Measurements from ENCODE around the gene SEPTIN10. TPM values are rescaled to one million over a fixed set of nuclear protein-coding genes. Genes with fewer than 3 reads are reported as not detected.
"Not testable (repeated sequence)": the region's sequence is repeated elsewhere in the genome, so short reads cannot be mapped to it uniquely, and the experiment has no call there.

Gene SEPTIN10
- total RNA-seq, 1 donor from 2014 or later = 87.3 TPM

DNA sequence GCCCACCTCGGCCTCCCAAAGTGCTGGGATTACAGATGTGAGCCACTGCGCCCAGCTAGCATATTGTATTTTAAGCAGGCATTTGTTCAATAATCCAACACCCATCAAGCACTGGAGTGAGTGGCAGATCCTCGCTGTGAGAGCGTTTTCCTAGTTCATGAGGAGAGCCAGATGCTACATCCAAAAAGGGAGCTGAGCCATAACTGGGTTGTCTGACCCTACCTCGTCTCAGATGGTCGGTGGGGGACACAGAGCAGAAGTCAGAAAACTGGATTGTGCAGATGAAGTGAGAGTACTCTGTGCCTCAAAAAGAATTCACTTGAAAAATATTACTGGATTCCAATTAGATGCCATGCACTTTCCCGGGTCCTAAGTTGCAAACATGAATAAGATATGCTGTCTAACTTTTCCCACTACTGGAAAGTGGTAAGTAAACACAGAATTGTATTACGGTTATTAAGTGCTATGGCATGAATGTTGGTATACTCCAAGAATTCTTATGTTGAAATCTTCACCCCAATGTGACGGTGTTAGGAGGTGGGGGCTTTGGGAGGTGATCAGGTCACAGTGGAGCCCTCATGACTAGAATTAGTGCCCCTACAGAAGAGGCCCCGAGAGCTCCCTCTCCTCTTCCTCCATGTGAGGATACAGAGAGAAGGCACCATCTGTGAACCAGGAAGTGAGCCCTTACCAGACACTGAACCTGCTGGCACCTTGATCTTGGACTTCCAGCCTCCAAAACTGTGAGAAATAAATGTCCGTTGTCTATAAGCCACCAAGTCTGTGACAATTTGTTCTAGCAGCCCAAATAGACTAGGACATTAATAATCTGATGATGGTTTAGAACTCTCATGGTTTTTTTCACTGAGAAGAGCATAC lies 21.9 kb upstream of the SEPTIN10 start:
- DNase-seq (ENCODE audit: extremely low read depth, low read depth, low spot score) = no peak

DNA sequence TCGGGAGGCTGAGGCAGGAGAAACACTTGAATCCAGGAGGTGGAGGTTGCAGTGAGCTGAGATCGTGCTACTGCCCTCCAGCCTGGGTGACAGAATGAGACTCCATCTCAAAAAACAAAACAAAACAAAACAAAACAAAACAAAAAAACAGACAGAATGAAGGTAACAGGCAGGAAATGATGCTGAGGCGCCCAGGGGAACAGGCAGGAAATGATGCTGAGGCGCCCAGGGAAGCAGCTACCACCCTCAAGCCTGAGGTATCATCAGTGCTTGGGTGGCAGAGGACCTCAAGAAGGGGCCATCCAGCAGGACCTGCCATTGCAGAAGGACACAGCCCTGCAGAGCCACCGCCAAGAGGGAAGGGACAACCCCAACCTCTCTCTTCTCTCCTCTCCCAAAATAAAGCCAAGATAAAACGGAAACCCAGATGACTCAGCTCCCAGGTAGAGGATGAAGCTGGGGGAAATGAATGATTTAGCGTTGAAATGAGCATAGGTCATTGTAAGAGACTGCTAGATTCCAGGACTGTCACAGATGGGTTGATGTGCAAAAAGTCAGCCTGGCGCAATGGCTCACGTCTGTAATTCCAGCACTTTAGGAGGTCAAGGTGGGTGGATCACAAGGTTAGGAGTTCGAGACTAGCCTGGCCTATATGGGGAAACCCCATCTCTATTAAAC lies 19.7 kb upstream of the SEPTIN10 start:
- no peak for DNase-seq (ENCODE audit: extremely low read depth, low read depth, low spot score)

DNA sequence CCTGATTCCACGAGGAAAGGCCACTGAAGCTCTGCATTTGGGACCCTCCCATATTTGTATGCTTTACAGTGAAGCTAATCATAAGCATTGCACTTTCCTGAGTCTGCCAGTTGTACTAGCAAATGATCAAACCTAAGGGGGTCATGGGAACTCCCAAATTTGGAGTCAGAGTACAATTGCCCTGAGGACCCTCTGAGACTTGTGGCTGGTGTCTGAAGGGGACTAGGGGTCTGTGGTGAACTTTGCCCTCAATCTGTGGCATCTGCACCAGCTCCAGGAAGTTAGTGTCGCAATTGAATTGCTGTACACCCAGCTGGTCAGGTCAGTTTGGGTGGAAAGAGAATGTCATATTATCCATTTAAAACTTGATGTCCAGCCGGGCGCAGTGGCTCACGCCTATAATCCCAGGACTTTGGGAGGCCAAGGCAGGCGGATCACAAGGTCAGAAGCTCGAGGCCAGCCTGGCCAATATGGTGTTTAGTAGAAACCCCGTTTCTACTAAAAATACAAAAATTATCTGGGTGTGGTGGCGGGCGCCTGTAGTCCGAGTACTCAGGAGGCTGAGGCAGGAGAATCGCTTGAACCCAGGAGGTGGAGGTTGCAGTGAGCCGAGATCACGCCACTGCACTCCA lies 18.5 kb upstream of the SEPTIN10 start:
- no peak for DNase-seq (ENCODE audit: extremely low read depth, low read depth, low spot score)

DNA sequence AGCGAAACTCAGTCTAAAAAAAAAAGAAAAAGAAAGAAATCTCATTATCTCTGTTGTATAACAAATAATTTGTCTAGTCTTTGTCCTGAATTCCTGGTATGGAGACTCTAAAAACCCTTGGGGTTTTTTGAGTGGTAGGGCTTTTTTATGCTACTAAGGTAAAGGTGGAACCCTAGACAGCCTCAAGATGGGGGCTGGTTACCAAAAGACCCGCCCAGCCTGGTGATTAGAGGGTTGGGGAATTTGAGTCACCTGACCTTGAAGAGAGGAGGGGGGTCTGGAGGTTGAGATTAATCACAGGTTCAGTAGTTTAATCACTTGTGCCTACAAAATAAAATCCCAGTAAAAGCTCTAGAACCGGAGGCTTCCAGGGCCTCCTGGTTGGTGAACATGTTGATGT lies 18.0 kb upstream of the SEPTIN10 start:
- no peak for DNase-seq (ENCODE audit: extremely low read depth, low read depth, low spot score)

DNA sequence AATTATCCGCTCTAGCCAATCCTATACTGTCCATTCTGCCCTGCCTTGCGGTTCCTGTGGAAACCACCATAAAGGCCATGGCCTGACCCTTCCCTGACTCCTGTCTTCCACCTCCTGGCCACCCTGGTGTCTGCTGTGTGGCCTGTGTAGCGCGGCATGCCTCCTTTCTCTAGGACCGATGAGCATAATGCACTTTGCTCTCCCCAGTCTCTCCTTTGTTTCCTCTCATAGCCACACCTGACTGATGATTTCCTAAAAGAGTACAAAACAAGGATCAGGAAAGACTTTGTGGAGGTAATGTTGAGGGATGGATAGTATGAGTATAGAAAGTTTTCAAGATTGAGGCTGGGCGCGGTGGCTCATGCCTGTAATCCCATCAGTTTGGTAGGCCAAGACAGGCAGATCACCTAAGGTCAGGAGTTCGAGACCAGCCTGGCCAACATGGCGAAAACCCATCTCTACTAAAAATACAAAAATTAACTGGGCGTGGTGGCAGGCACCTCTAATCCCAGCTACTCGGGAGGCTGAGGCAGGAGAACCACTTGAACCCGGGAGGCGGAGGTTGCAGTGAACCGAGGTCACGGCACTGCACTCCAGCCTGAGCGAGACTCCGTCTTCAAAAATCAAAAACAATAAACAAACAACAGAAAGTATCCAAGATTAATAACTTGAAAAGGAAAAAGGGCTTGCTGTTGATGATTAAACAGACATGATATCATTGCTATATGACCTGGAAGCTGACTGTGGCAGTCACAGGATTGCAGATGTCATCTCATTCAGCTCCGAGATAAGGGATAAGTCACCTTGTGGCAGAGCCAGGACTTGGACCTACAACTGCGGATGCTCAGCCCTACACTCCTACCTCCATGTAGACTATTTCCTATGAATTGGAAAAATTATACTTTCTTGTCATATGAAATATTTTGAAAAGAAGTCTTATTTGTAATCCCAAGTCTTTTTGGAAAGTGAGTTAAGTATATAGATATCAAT lies 17.0 kb upstream of the SEPTIN10 start:
- no peak for DNase-seq (ENCODE audit: extremely low read depth, low read depth, low spot score)

DNA sequence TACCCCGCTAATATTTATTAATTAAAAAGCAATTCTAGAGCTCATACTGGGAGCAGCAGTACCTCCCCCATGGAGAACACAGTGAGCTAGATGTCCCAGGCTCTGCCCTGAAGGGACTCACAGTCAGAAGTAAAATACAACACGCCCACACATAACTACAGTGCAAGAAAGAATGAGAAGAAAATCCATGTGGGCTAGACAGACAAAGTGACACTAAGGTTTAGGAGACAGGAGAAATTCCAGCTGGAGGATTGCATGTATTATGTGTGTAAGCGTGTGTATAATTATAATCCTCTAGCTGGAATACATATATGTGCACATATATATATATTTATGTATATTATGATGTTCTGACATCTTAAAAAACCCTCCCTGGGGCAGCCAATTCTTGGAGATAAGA lies 16.1 kb upstream of the SEPTIN10 start:
- no peak for DNase-seq (ENCODE audit: extremely low read depth, low read depth, low spot score)

DNA sequence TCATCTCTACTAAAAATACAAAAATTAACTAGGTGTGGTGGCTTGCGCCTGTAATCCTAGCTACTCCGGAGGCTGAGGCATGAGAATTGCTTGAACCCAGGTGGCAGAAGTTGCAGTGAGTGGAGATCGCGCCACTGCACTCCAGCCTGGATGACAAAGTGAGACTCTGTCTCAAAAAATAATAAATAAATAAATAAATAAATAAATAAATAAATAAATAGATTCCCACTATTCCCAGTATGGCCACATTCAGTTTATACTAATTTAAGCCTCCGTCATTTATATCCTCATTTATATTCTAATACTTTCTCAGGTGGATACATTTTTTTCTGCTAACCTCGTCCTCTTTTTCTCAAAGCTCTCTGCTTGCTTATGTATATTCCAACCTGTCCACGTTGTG lies 14.6 kb upstream of the SEPTIN10 start:
- DNase-seq (ENCODE audit: extremely low read depth, low read depth, low spot score) = not testable (repeated sequence)

DNA sequence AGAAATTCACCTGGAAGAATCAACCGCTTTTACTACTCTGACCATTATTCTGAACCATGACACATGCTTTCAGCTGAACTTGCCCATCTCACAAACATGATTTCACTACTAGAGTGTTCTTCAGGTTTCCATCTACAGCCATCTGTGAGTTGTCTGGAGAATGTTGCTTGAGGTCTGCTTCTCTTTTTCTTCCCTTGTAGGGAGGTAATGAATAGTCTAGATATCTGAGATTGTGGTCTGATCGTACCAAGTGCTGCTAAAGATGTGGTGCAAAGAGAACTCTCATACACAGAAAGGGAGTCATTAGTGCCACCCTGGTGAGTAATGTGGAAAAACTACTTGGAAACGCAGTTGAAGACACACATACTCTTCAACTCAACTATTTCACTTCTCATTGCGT lies 10.6 kb upstream of the SEPTIN10 start:
- no peak for DNase-seq (ENCODE audit: extremely low read depth, low read depth, low spot score)

DNA sequence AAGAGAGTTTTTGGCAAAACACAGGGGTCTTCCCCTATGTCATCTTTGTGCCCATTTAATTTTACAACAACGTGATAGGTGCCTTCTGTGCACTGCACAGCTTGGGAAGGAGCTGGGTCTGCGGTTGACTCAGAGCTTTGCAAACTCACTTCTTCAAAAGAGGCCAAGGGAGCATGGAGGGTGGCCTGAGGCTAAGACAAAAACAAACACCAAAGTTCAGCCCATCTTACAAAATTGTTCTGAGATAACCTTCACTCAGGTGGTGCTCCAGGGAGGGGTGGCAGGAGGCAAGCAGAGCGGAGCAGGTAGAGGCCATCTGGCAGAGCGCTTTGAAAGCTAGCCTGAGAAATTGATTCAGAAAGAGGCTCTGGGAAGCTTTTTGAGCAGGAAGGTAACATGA lies 10.2 kb upstream of the SEPTIN10 start:
- DNase-seq (ENCODE audit: extremely low read depth, low read depth, low spot score) = no peak

DNA sequence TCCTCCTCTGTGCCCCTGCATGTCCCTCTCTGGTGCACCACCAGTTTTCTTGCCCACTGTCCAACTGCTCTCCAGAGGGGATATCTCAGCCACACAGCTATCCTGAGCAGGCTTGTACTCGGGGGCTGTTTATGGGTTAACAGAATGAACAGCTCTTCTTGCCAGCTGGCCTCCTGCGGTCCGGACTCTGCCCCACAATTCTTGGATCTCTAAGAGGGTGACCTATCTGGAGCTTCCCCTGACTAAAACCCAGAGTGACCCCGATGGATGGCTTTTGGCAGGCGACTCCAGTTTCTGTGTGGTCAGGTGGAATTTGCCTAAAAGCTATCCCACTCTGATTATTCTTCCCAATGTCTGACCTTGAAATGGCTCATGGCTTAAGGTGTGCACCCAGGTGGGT lies 9.5 kb upstream of the SEPTIN10 start:
- DNase-seq (ENCODE audit: extremely low read depth, low read depth, low spot score) = no peak

DNA sequence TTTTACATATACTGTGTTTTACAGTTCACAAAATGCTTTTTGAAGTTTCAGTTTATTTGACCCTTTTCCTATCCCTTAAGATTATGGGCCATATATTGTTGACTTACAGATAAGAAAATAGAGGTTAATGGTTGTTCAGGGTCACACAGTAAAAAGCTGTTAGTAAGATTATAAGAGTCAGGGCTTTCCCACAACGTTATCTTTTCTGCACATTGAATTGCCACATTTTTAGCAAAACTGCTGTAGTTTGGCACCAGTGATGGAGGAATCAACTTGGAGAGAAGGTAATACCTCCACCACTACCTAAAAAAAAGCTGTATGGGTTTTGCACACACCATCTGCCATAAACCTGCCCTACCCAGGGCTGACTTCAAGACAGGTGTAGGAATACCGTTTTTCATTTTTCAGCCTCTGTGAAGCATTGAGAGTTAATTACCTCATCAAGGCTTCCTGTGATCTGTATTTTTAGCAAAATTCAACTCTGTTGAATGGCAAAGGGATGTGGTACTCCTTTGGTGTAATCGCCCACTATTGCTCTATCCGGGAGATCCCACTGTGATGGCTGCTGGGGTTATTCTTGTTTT lies 5.4 kb upstream of the SEPTIN10 start:
- DNase-seq (ENCODE audit: extremely low read depth, low read depth, low spot score) = no peak

DNA sequence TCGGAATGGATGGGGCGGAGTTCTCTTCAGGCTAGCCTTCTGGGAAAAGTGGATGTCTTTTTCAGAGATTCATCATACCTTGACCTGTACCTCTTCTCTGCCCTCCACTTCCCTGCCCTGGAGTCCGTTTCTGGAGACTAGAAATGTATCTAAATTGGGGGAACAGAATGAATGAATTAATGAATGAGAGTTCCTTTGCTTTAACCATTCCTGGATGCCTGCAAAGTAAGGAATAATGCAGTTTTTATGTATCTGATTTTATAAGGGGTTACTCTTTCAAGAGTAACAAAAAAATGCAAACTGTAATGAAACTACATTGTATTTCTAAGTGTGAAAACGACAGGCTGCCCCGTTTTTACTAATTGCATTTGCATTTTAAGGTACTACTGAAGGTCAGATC lies 2.4 kb upstream of the SEPTIN10 start:
- no peak for DNase-seq (ENCODE audit: extremely low read depth, low read depth, low spot score)

DNA sequence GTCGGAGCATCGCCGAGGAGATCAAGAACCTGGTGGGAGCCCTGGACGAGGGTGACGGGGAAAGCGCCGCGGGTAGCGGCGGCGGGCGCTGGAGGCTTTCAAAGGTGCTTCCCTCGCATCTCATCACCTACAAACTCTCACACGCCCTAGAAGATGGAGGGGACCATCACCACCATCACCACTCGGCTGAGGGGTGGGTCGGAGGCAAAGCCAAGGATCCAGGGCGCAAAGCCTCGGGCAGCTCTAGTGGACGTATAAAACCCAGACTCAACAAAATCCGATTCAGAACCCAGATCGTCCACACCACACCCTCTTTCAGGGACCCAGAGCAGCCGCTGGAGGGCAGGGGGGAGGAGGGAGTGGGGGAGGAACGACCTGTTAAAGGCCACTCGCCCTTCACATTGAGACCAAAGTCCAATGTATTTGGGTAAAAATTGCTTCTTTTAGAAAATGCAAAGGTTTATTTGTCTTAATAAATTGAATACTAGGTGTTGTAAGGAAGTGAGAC lies 1.9 kb upstream of the SEPTIN10 start:
- no peak for DNase-seq (ENCODE audit: extremely low read depth, low read depth, low spot score)

DNA sequence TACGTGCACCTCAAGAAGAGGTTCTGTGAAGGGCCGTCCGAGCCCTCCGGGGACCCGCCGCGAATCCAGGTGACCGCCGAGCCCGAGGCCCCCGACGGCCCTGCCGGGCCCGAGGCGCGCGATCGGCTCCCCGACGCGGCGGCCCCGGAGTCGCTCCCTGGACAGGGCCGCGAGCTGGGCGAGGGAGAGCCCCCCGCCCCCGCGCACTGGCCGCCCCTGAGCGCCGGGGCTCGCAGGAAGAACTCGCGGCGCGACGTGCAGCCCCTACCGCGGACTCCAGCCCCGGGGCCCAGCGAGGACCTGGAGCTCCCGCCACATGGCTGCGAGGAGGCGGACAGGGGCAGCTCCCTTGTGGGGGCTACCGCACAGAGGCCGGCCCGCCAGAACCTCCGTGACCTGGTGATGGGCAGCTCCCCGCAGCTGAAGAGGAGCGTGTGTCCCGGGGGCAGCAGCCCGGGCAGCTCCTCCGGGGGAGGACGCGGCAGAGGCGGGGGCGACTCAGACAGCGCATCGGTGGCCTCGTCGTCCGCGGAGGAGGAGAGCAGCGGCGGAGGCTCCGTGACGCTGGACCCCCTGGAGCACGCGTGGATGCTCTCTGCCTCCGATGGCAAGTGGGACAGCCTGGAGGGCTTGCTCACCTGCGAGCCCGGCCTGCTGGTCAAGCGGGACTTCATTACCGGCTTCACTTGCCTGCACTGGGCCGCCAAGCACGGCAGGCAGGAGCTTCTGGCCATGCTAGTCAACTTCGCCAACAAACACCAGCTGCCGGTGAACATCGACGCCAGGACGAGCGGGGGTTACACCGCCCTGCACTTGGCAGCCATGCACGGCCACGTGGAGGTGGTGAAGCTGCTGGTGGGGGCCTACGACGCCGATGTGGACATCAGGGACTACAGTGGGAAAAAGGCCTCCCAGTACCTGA lies 1.2 kb upstream of the SEPTIN10 start:
- DNase-seq (ENCODE audit: extremely low read depth, low read depth, low spot score) = no peak

DNA sequence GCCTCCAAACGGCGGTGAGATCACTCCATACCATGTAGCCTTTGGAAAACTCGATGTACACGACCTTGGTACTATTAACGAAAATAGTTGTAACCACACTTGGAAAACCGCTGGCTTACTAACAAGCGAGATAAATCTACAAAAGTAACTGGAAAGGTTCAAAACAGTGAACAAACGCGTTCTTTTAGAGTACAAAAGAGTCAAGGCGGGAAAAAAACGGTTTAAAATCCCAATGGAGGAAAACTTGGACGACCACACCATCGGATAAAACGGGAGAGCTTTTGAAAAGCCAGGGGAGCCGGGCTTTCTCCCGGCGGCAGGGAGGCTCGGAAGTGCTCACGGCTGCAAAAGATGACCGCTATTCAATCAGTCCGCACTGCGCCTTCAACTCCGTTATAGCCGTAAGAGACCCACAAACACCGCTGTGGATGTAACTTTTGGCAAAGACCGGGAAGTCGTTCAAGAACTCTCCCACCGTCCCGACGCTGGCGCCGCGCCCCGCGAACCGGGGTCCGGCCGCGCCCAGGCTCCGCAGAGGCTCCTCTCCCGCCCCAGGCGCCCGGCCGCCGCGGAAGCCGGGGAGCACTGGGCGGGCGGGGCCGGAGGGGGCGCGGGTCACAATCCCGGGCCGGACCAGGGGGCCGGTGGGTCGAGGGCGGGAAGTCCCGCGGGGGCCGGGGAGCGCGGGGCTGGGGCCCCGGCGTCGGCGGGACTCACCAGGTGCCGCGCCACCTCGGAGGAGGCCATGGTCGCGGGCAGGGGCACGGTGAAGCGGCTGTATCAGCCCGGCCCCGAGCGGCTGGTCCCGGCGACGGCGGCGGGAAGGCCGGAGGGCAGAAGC lies 465 bp downstream of the SEPTIN10 start:
- no peak for DNase-seq (ENCODE audit: extremely low read depth, low read depth, low spot score)

DNA sequence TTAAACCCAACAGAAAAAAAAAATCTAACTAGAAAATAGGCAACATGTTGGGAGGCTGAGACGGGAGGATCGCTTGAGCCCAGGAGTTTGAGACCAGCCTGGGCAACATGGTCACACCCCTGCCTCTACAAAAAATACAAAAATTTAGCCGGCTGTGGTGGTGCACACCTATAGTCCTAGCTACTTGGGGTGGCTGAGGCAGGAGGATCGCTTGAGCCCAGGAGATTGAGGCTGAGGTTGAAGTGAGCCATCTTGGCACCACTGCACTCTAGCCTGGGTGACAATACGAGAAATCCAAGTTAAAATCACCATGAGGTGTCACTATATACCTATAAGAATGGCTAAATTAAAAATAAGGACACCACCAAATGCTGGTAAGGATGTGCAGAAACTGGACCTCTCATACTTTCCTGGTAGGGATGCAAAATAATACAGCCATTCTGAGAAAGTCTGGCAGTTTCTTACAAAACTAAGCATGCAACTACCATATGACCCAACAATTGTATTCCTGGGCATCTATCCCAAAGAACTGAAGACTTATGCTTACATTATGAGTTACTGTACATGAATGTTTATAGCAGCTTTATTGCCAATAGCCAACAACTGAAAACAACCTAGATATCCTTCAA lies 2.2 kb downstream of the SEPTIN10 start:
- DNase-seq (ENCODE audit: extremely low read depth, low read depth, low spot score) = no peak

DNA sequence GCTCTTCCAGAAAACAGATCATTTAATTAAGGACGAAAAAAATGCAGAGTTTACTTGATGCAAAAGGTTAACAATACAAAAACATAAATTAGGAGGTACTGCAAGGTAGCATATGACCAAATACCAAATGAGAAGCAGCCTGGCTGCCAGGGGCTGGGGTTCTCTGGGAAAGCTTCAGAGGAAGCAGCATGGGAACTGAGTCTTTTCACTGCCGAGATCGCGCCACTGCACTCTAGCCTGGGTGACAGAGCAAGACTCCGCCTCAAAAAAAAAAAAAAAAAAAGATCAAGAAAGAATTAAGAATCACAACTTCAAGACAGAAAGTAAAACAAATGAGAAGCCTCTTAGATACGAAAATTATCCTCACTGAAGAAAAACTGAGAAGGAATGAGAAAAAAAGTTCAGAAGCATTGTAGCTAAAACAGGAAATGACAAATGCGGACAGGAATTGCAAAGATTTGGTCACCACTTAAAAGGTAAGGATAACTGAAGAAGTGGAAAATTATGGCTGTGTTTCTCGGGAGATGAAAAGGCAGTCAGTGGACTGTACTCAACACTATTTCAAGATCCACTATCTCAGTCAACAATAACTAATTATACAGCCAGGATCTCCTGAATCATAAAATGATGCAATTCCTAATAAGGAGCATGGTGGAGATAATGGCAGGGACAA lies 4.3 kb downstream of the SEPTIN10 start:
- DNase-seq (ENCODE audit: extremely low read depth, low read depth, low spot score) = peak; percentile 70
